ENCODE measurements around the gene GDF3.
A peak's percentile ranks its signal among the peaks of the same experiment; 100 is the strongest.
"Not testable (repeated sequence)": the region's sequence is repeated elsewhere in the genome, so short reads cannot be mapped to it uniquely, and the experiment has no call there.

The GDF3 gene

GRCh38 chr12:7709969-7710675 lies 14.5 kb upstream of the GDF3 start:
- Histone ChIP-seq H3K4me1 (ENCODE audit: control insufficient read depth in 5 of 5, insufficient read depth in 5 of 5, low read length in 5 of 5) (no peaks in the 10 kb centered on the region), H3K9me3 (ENCODE audit: control insufficient read depth in 5 of 5, low read length in 5 of 5) (no peaks in the 10 kb centered on the region), H3K4me3 (ENCODE audit: low read depth in 1 of 5, low read length in 5 of 5) (no peak overlapping the region), H3K36me3 (ENCODE audit: control insufficient read depth in 5 of 5, insufficient read depth in 5 of 5, low read length in 5 of 5) (no peaks in the 10 kb centered on the region), H3K9ac (ENCODE audit: low read length in 5 of 5) (no peak overlapping the region), H3K27ac (ENCODE audit: low read depth, low read length) (no peak overlapping the region), H3K27me3 (ENCODE audit: control insufficient read depth in 5 of 5, insufficient read depth in 4 of 5, low read length in 5 of 5) (peaks cover 0 to 2% (median 0%) of the 10 kb centered on the region in 5 donors)

- no peaks in the 10 kb centered on the region for H3K36me3 ChIP-seq (ENCODE audit: control insufficient read depth in 5 of 5, insufficient read depth in 5 of 5, low read length in 5 of 5)
- no peak overlapping the region for H3K27ac ChIP-seq (ENCODE audit: low read depth, low read length)
- no peaks in the 10 kb centered on the region for H3K4me1 ChIP-seq (ENCODE audit: control insufficient read depth in 5 of 5, insufficient read depth in 5 of 5, low read length in 5 of 5)
- no peak overlapping the region for H3K9ac ChIP-seq (ENCODE audit: low read length in 5 of 5)
- no peaks in the 10 kb centered on the region for H3K27me3 ChIP-seq (ENCODE audit: control insufficient read depth in 5 of 5, insufficient read depth in 4 of 5, low read length in 5 of 5)
- H3K4me3 ChIP-seq (ENCODE audit: low read depth in 1 of 5, low read length in 5 of 5), result no peak overlapping the region
- no peaks in the 10 kb centered on the region for H3K9me3 ChIP-seq (ENCODE audit: control insufficient read depth in 5 of 5, low read length in 5 of 5)
Measured at GRCh38 chr12:7705846-7706245, 10.3 kb upstream of the GDF3 start.

GRCh38 chr12:7695237-7695560 lies 376 bp downstream of the GDF3 start:
- Histone ChIP-seq H3K27ac (ENCODE audit: low read depth, low read length) (no peak overlapping the region), H3K27me3 (ENCODE audit: control insufficient read depth in 5 of 5, insufficient read depth in 4 of 5, low read length in 5 of 5) (no peaks in the 10 kb centered on the region), H3K9ac (ENCODE audit: low read length in 5 of 5) (peak overlapping the region in 1 of 5 donors; percentile 26), H3K4me3 (ENCODE audit: low read depth in 1 of 5, low read length in 5 of 5) (peak overlapping the region in 4 of 5 donors; percentile 18 to 34 (median 30)), H3K36me3 (ENCODE audit: control insufficient read depth in 5 of 5, insufficient read depth in 5 of 5, low read length in 5 of 5) (no peaks in the 10 kb centered on the region), H3K4me1 (ENCODE audit: control insufficient read depth in 5 of 5, insufficient read depth in 5 of 5, low read length in 5 of 5) (peaks cover 0 to 15% (median 8%) of the 10 kb centered on the region in 5 donors), H3K9me3 (ENCODE audit: control insufficient read depth in 5 of 5, low read length in 5 of 5) (no peaks in the 10 kb centered on the region)

GRCh38 chr12:7694556-7695236 lies 879 bp downstream of the GDF3 start:
- Histone ChIP-seq H3K9me3 (ENCODE audit: control insufficient read depth in 5 of 5, low read length in 5 of 5) (no peaks in the 10 kb centered on the region), H3K36me3 (ENCODE audit: control insufficient read depth in 5 of 5, insufficient read depth in 5 of 5, low read length in 5 of 5) (no peaks in the 10 kb centered on the region)

GRCh38 chr12:7693793-7694192 lies 1.8 kb downstream of the GDF3 start:
- peaks cover 0 to 15% (median 8%) of the 10 kb centered on the region in 5 donors for H3K4me1 ChIP-seq (ENCODE audit: control insufficient read depth in 5 of 5, insufficient read depth in 5 of 5, low read length in 5 of 5)
- no peaks in the 10 kb centered on the region for H3K9me3 ChIP-seq (ENCODE audit: control insufficient read depth in 5 of 5, low read length in 5 of 5)
- H3K27me3 ChIP-seq (ENCODE audit: control insufficient read depth in 5 of 5, insufficient read depth in 4 of 5, low read length in 5 of 5), result no peaks in the 10 kb centered on the region
- no peak overlapping the region for H3K27ac ChIP-seq (ENCODE audit: low read depth, low read length)
- H3K36me3 ChIP-seq (ENCODE audit: control insufficient read depth in 5 of 5, insufficient read depth in 5 of 5, low read length in 5 of 5), result no peaks in the 10 kb centered on the region
- no peak overlapping the region for H3K4me3 ChIP-seq (ENCODE audit: low read depth in 1 of 5, low read length in 5 of 5)
- no peak overlapping the region for H3K9ac ChIP-seq (ENCODE audit: low read length in 5 of 5)

More at GRCh38 chr12:7694556-7695236, 879 bp downstream of the GDF3 start:
- H3K27ac ChIP-seq (ENCODE audit: low read depth, low read length), result no peak overlapping the region
- no peak overlapping the region for H3K9ac ChIP-seq (ENCODE audit: low read length in 5 of 5)
- peaks cover 0 to 15% (median 8%) of the 10 kb centered on the region in 5 donors for H3K4me1 ChIP-seq (ENCODE audit: control insufficient read depth in 5 of 5, insufficient read depth in 5 of 5, low read length in 5 of 5)
- H3K27me3 ChIP-seq (ENCODE audit: control insufficient read depth in 5 of 5, insufficient read depth in 4 of 5, low read length in 5 of 5), result no peaks in the 10 kb centered on the region
- no peak overlapping the region for H3K4me3 ChIP-seq (ENCODE audit: low read depth in 1 of 5, low read length in 5 of 5)

- no peak overlapping the region for H3K27ac ChIP-seq (ENCODE audit: low read depth, low read length)
- H3K9ac ChIP-seq (ENCODE audit: low read length in 5 of 5), result no peak overlapping the region
- no peaks in the 10 kb centered on the region for H3K27me3 ChIP-seq (ENCODE audit: control insufficient read depth in 5 of 5, insufficient read depth in 4 of 5, low read length in 5 of 5)
- H3K4me1 ChIP-seq (ENCODE audit: control insufficient read depth in 5 of 5, insufficient read depth in 5 of 5, low read length in 5 of 5), result peaks cover 0 to 19% (median 0%) of the 10 kb centered on the region in 5 donors
- no peaks in the 10 kb centered on the region for H3K9me3 ChIP-seq (ENCODE audit: control insufficient read depth in 5 of 5, low read length in 5 of 5)
- H3K4me3 ChIP-seq (ENCODE audit: low read depth in 1 of 5, low read length in 5 of 5), result no peak overlapping the region
- no peaks in the 10 kb centered on the region for H3K36me3 ChIP-seq (ENCODE audit: control insufficient read depth in 5 of 5, insufficient read depth in 5 of 5, low read length in 5 of 5)
Measured at GRCh38 chr12:7681535-7681934, 14.0 kb downstream of the GDF3 start.

GRCh38 chr12:7679251-7680045 lies 16.1 kb downstream of the GDF3 start:
- Histone ChIP-seq H3K9me3 (ENCODE audit: control insufficient read depth in 5 of 5, low read length in 5 of 5) (no peaks in the 10 kb centered on the region), H3K4me3 (ENCODE audit: low read depth in 1 of 5, low read length in 5 of 5) (no peak overlapping the region), H3K27ac (ENCODE audit: low read depth, low read length) (no peak overlapping the region), H3K9ac (ENCODE audit: low read length in 5 of 5) (no peak overlapping the region), H3K27me3 (ENCODE audit: control insufficient read depth in 5 of 5, insufficient read depth in 4 of 5, low read length in 5 of 5) (no peaks in the 10 kb centered on the region), H3K36me3 (ENCODE audit: control insufficient read depth in 5 of 5, insufficient read depth in 5 of 5, low read length in 5 of 5) (no peaks in the 10 kb centered on the region), H3K4me1 (ENCODE audit: control insufficient read depth in 5 of 5, insufficient read depth in 5 of 5, low read length in 5 of 5) (peaks cover 0 to 19% (median 0%) of the 10 kb centered on the region in 5 donors)

- Histone ChIP-seq H3K4me3 (ENCODE audit: low read depth in 1 of 5, low read length in 5 of 5) (no peak overlapping the region), H3K9ac (ENCODE audit: low read length in 5 of 5) (no peak overlapping the region), H3K4me1 (ENCODE audit: control insufficient read depth in 5 of 5, insufficient read depth in 5 of 5, low read length in 5 of 5) (peaks cover 0 to 19% (median 0%) of the 10 kb centered on the region in 5 donors), H3K27ac (ENCODE audit: low read depth, low read length) (no peak overlapping the region), H3K9me3 (ENCODE audit: control insufficient read depth in 5 of 5, low read length in 5 of 5) (no peaks in the 10 kb centered on the region), H3K27me3 (ENCODE audit: control insufficient read depth in 5 of 5, insufficient read depth in 4 of 5, low read length in 5 of 5) (no peaks in the 10 kb centered on the region), H3K36me3 (ENCODE audit: control insufficient read depth in 5 of 5, insufficient read depth in 5 of 5, low read length in 5 of 5) (no peaks in the 10 kb centered on the region)
Measured at GRCh38 chr12:7678744-7679143, 16.8 kb downstream of the GDF3 start.

- H3K4me1 ChIP-seq (ENCODE audit: control insufficient read depth in 5 of 5, insufficient read depth in 5 of 5, low read length in 5 of 5), result peaks cover 0 to 19% (median 0%) of the 10 kb centered on the region in 5 donors
- not testable (repeated sequence) for H3K9me3 ChIP-seq (ENCODE audit: control insufficient read depth in 5 of 5, low read length in 5 of 5); H3K27ac ChIP-seq (ENCODE audit: low read depth, low read length); H3K4me3 ChIP-seq (ENCODE audit: low read depth in 1 of 5, low read length in 5 of 5); H3K9ac ChIP-seq (ENCODE audit: low read length in 5 of 5); H3K36me3 ChIP-seq (ENCODE audit: control insufficient read depth in 5 of 5, insufficient read depth in 5 of 5, low read length in 5 of 5); H3K27me3 ChIP-seq (ENCODE audit: control insufficient read depth in 5 of 5, insufficient read depth in 4 of 5, low read length in 5 of 5)
Measured at GRCh38 chr12:7677432-7677888, 18.1 kb downstream of the GDF3 start.

GRCh38 chr12:7675455-7675854 lies 20.1 kb downstream of the GDF3 start:
- not testable (repeated sequence) for H3K36me3 ChIP-seq (ENCODE audit: control insufficient read depth in 5 of 5, insufficient read depth in 5 of 5, low read length in 5 of 5); H3K9ac ChIP-seq (ENCODE audit: low read length in 5 of 5); H3K27ac ChIP-seq (ENCODE audit: low read depth, low read length); H3K9me3 ChIP-seq (ENCODE audit: control insufficient read depth in 5 of 5, low read length in 5 of 5); H3K27me3 ChIP-seq (ENCODE audit: control insufficient read depth in 5 of 5, insufficient read depth in 4 of 5, low read length in 5 of 5); H3K4me3 ChIP-seq (ENCODE audit: low read depth in 1 of 5, low read length in 5 of 5)
- peaks cover 0 to 19% (median 0%) of the 10 kb centered on the region in 5 donors for H3K4me1 ChIP-seq (ENCODE audit: control insufficient read depth in 5 of 5, insufficient read depth in 5 of 5, low read length in 5 of 5)

Measured in subcutaneous abdominal adipose tissue (tissue), 5 donors.